Measurements from ENCODE around the gene PLEKHJ1. TPM values are rescaled to one million over a fixed set of nuclear protein-coding genes. Genes with fewer than 3 reads are reported as not detected.

The PLEKHJ1 gene
- total RNA-seq, 1 experiment from 2014 or later, result 189 TPM

- H3K27me3 Mint-ChIP-seq (ENCODE audit: low read depth), result peaks cover 35% of the 10 kb centered on the region
- H3K27ac Mint-ChIP-seq, result no peak overlapping the region
- no peak for TF ChIP-seq AFF4 (CRISPR knock-in tag; IDR thresholded peaks at IDR 0.05; ENCODE audit: borderline replicate concordance)
- TF ChIP-seq E2F1 (CRISPR knock-in tag; IDR thresholded peaks at IDR 0.05), result no peak
- no peak for TF ChIP-seq ATF1 (CRISPR knock-in tag; IDR thresholded peaks at IDR 0.05)
- TF ChIP-seq PRRX2 (CRISPR knock-in tag; IDR thresholded peaks at IDR 0.05), result no peak
- TF ChIP-seq ZNF138 (CRISPR knock-in tag; conservative IDR thresholded peaks at IDR 0.05), result no peak
- TF ChIP-seq OVOL2 (CRISPR knock-in tag; IDR thresholded peaks at IDR 0.05; ENCODE audit: borderline replicate concordance), result no peak
- no peak for TF ChIP-seq GABPB1 (CRISPR knock-in tag; IDR thresholded peaks at IDR 0.05)
- TF ChIP-seq FOXP1 (CRISPR knock-in tag; IDR thresholded peaks at IDR 0.05; ENCODE audit: borderline replicate concordance), result no peak
- no peak for TF ChIP-seq AR (CRISPR knock-in tag; IDR thresholded peaks at IDR 0.05)
- TF ChIP-seq IRF1 (CRISPR knock-in tag; IDR thresholded peaks at IDR 0.05), result no peak
- no peak for TF ChIP-seq NR2C2 (CRISPR knock-in tag; IDR thresholded peaks at IDR 0.05)
- TF ChIP-seq FOXP4 (CRISPR knock-in tag; IDR thresholded peaks at IDR 0.05), result no peak
- TF ChIP-seq ZNF263 (CRISPR knock-in tag; IDR thresholded peaks at IDR 0.05; ENCODE audit: low read depth), result no peak
- TF ChIP-seq ZBTB43 (CRISPR knock-in tag; IDR thresholded peaks at IDR 0.05), result no peak
- TF ChIP-seq CTCF (IDR thresholded peaks at IDR 0.05), result no peak
- no peak for TF ChIP-seq FOXJ3 (CRISPR knock-in tag; IDR thresholded peaks at IDR 0.05; ENCODE audit: borderline replicate concordance)
- H3K9me3 Mint-ChIP-seq, result no peaks in the 10 kb centered on the region
- ChIA-PET POLR2A (interaction anchor here (1.0 kb wide), 1 partner anchor 22 kb away, joined by 3 read pairs; no protein-coding TSS in a partner anchor), CTCF (interaction anchor here (1.2 to 6.2 kb wide), 13 partner anchors 9 to 101 kb away, joined by 4 to 65 read pairs (median 12); partner anchors contain the start of genes AP3D1 and LINGO3)
- no peak for DNase-seq (ENCODE audit: low spot score)
- peak overlapping the region; percentile 61; the same call in 1 of the 2 replicates for H3K4me3 Mint-ChIP-seq
- ATAC-seq, result no peak
- H3K4me1 Mint-ChIP-seq, result peaks cover 3% of the 10 kb centered on the region; the same call in 1 of the 2 replicates
- H3K36me3 Mint-ChIP-seq, result no peaks in the 10 kb centered on the region
These were observed 16.1 kb upstream of the PLEKHJ1 start for GRCh38 chr19:2252055-2252796.

All from WTC11 (cell line).